IMR-90 (cell line): ENCODE results near the gene TPX2. TPM values are rescaled to one million over a fixed set of nuclear protein-coding genes. Genes with fewer than 3 reads are reported as not detected.

Experiments
- ATAC-seq: fragments of 200-7000 bp; cut with Tn5 transposase; 2 replicates; pipeline ENCODE4 v1.9.1; 2020; ENCODE audit warnings: low read depth, mild to moderate bottlenecking, moderate library complexity
- BruUV-seq: library from RNA; stranded (reverse); fragments of 400-500 nt; replicated peaks from 2 replicates; lab custom pipeline; 2021; lab: Mats Ljungman, UMichigan
- CTCF ChIA-PET: fragments of 300-600 bp; formaldehyde crosslinking; extraction: SDS; loops from one replicate; lab custom pipeline; 2021; ENCODE audit warnings: antibody characterized with exemption; lab: Yijun Ruan, JAX
- POLR2A ChIA-PET: fragments of 300-600 bp; sonication (Branson Sonifier 250); formaldehyde crosslinking; loops from one replicate; lab custom pipeline; 2022; ENCODE audit warnings: antibody characterized with exemption; ENCODE audit not compliant: unreplicated experiment; lab: Charles Lee
- DNase-seq: peaks from one replicate; pipeline ENCODE4 v3.0.0; 2013
- H2AFZ ChIP-seq: replicated peaks from 2 replicates; pipeline ENCODE3; 2013; ENCODE audit warnings: low read length, mild to moderate bottlenecking; ENCODE audit not compliant: poor library complexity
- H2AK5ac ChIP-seq: 2 replicates; pipeline ENCODE4 v1.6.1; 2013; ENCODE audit warnings: low read depth, low read length, inconsistent platforms
- H2AK9ac ChIP-seq: replicated peaks from 2 replicates; pipeline ENCODE3; 2013; ENCODE audit warnings: mild to moderate bottlenecking, low read depth, low read length, moderate library complexity; ENCODE audit not compliant: poor library complexity
- H2BK120ac ChIP-seq: 2 replicates; pipeline ENCODE4 v1.6.1; 2013; ENCODE audit warnings: low read depth, low read length, inconsistent platforms
- H2BK15ac ChIP-seq: 3 replicates; pipeline ENCODE4 v1.6.1; 2013; ENCODE audit warnings: low read depth, low read length, inconsistent platforms
- H2BK20ac ChIP-seq: 2 replicates; pipeline ENCODE4 v1.6.1; 2013; ENCODE audit warnings: low read depth, mild to moderate bottlenecking, inconsistent platforms, low read length, moderate library complexity
- H2BK5ac ChIP-seq: 2 replicates; pipeline ENCODE4 v1.6.1; 2013; ENCODE audit warnings: mild to moderate bottlenecking, low read depth, low read length, inconsistent platforms; ENCODE audit not compliant: poor library complexity, severe bottlenecking
- H3K14ac ChIP-seq: replicated peaks from 2 replicates; pipeline ENCODE4 v1.6.1; 2013; ENCODE audit warnings: low read depth, low read length, inconsistent platforms
- H3K18ac ChIP-seq: 2 replicates; pipeline ENCODE4 v1.6.1; 2013; ENCODE audit warnings: low read depth, low read length, control low read depth
- H3K23ac ChIP-seq: 2 replicates; pipeline ENCODE4 v1.6.1; 2013; ENCODE audit warnings: low read depth, low read length, inconsistent platforms
- H3K27ac ChIP-seq: 2 replicates; pipeline ENCODE4 v1.5.1; 2013; ENCODE audit warnings: mild to moderate bottlenecking, control low read depth, low read length; ENCODE audit not compliant: insufficient read depth
- H3K27me3 ChIP-seq: 2 replicates; pipeline ENCODE4 v1.6.1; 2013; ENCODE audit warnings: low read length; ENCODE audit not compliant: control insufficient read depth, insufficient read depth
- H3K36me3 ChIP-seq: 2 replicates; pipeline ENCODE4 v1.6.1; 2013; ENCODE audit warnings: low read length, mixed read lengths; ENCODE audit not compliant: control insufficient read depth, insufficient read depth
- H3K4ac ChIP-seq: 2 replicates; pipeline ENCODE4 v1.6.1; 2013; ENCODE audit warnings: low read depth, low read length, inconsistent platforms
- H3K4me1 ChIP-seq: 2 replicates; pipeline ENCODE4 v1.6.1; 2013; ENCODE audit warnings: low read length, mixed read lengths; ENCODE audit not compliant: control insufficient read depth, insufficient read depth
- H3K4me2 ChIP-seq: 2 replicates; pipeline ENCODE4 v1.6.1; 2013; ENCODE audit warnings: low read depth, mild to moderate bottlenecking, control low read depth, low read length, moderate library complexity
- H3K4me3 ChIP-seq: 2 replicates; pipeline ENCODE4 v1.5.1; 2013; ENCODE audit warnings: low read depth, mild to moderate bottlenecking, control low read depth, low read length, moderate library complexity; ENCODE audit not compliant: insufficient read depth
- H3K56ac ChIP-seq: 2 replicates; pipeline ENCODE4 v1.6.1; 2013; ENCODE audit warnings: low read length, inconsistent platforms; ENCODE audit not compliant: insufficient read depth; ENCODE audit errors: extremely low read depth
- H3K79me1 ChIP-seq, 2 experiments: 2 replicates each; pipeline ENCODE4 v1.6.1; 2013; ENCODE audit warnings: low read length in 2 of 2, inconsistent platforms in 1 of 2, low read depth in 1 of 2
- H3K9ac ChIP-seq: 2 replicates; pipeline ENCODE4 v1.6.1; 2013; ENCODE audit warnings: low read depth, low read length, control low read depth
- H3K9me1 ChIP-seq: 2 replicates; pipeline ENCODE4 v1.6.1; 2013; ENCODE audit warnings: low read length, inconsistent platforms; ENCODE audit not compliant: insufficient read depth
- H3K9me3 ChIP-seq: 2 replicates; pipeline ENCODE4 v1.6.1; 2013; ENCODE audit warnings: low read length; ENCODE audit not compliant: control insufficient read depth, insufficient read depth
- H4K20me1 ChIP-seq: 2 replicates; pipeline ENCODE4 v1.6.1; 2013; ENCODE audit warnings: low read length, inconsistent platforms; ENCODE audit not compliant: insufficient read depth
- H4K5ac ChIP-seq: 2 replicates; pipeline ENCODE4 v1.6.1; 2013; ENCODE audit warnings: mild to moderate bottlenecking, low read depth, low read length, control low read depth
- H4K8ac ChIP-seq, 2 experiments: 2 replicates each; pipeline ENCODE4 v1.6.1; 2013; ENCODE audit warnings: low read depth in 2 of 2, low read length in 2 of 2, control low read depth in 1 of 2, inconsistent platforms in 1 of 2
- H4K91ac ChIP-seq: 2 replicates; pipeline ENCODE4 v1.6.1; 2013; ENCODE audit warnings: low read depth, low read length, inconsistent platforms; ENCODE audit not compliant: insufficient read depth
- BHLHE40 ChIP-seq: fragments of 150-350 bp; IDR thresholded peaks from 2 replicates; pipeline ENCODE4 v1.6.1; 2016; ENCODE audit warnings: mild to moderate bottlenecking, low read depth, low read length
- CEBPB ChIP-seq: IDR thresholded peaks from 2 replicates; pipeline ENCODE4 v1.6.1; 2012; ENCODE audit warnings: low read depth, low read length, improper control_type of control experiment
- CHD1 ChIP-seq: IDR thresholded peaks from 2 replicates; pipeline ENCODE4 v1.6.1; 2012; ENCODE audit warnings: low read depth, low read length, improper control_type of control experiment
- MXI1 ChIP-seq: IDR thresholded peaks from 2 replicates; pipeline ENCODE4 v1.6.1; 2012; ENCODE audit warnings: low read depth, mild to moderate bottlenecking, low read length, moderate library complexity, borderline replicate concordance
- NFE2L2 ChIP-seq: fragments of 150-350 bp; IDR thresholded peaks from 2 replicates; pipeline ENCODE4 v1.6.1; 2016; ENCODE audit warnings: low read depth, mild to moderate bottlenecking, low read length
- POLR2A ChIP-seq: IDR thresholded peaks from 2 replicates; pipeline ENCODE4 v1.6.1; 2012; ENCODE audit warnings: mild to moderate bottlenecking, low read depth, low read length
- USF2 ChIP-seq: fragments of 150-350 bp; IDR thresholded peaks from 2 replicates; pipeline ENCODE4 v1.6.1; 2017; ENCODE audit warnings: mild to moderate bottlenecking, antibody characterized with exemption, low read length, low read depth
- WGBS, 2 experiments: methylation state at CpG; one replicate each; pipeline versions ENCODE4 v1.1.5 to v1.1.7; 2013; ENCODE audit warnings: missing lambda C conversion rate in 2 of 2; ENCODE audit not compliant: insufficient read length in 1 of 2; ENCODE audit errors: extremely low coverage in 2 of 2; 5-methylcytosine and 5-hydroxymethylcytosine counted together
- dilution Hi-C: fragments of 300-500 bp; cut with HindIII; formaldehyde crosslinking; loops from one replicate; pipeline ENCODE4 v1.14.3; 2018; ENCODE audit warnings: low sequenced_read_pairs; ENCODE audit not compliant: unreplicated experiment
- in situ Hi-C: fragments of 300-500 bp; cut with MboI; formaldehyde crosslinking; loops from 3 replicates; pipeline ENCODE4 v1.14.3; 2019; ENCODE audit warnings: low sequenced_read_pairs, inconsistent platforms, mixed read lengths
- intact Hi-C: fragments of 100-400 bp; cut with micrococcal nuclease; formaldehyde crosslinking; loops from 2 replicates; pipeline ENCODE4 v1.10.0; 2022
- polyA plus RNA-seq, 3 experiments: library from polyadenylated mRNA; depleted of rRNA; stranded (reverse); fragments of >200 nt; gene quantifications; 2 replicates each; pipeline ENCODE4 v1.2.3, GENCODE V29; 2012; ENCODE audit warnings: low replicate concordance in 1 of 3
- total RNA-seq: library from RNA; depleted of rRNA; stranded (reverse); fragments of >200 nt; gene quantifications from 2 replicates; pipeline ENCODE4 v1.2.3, GENCODE V29; 2012
- TF ChIP-seq, protein P1 (sequence below): conservative IDR thresholded peaks from 2 replicates; pipeline ENCODE4 v1.5.1; 2012; ENCODE audit warnings: mild to moderate bottlenecking, low read depth, low read length, improper control_type of control experiment

The TPX2 gene
- total and polyA plus RNA-seq, 2 of the 4 experiments (the other 2 are of a cell fraction), result 28.5 to 72.2 TPM

DNA sequence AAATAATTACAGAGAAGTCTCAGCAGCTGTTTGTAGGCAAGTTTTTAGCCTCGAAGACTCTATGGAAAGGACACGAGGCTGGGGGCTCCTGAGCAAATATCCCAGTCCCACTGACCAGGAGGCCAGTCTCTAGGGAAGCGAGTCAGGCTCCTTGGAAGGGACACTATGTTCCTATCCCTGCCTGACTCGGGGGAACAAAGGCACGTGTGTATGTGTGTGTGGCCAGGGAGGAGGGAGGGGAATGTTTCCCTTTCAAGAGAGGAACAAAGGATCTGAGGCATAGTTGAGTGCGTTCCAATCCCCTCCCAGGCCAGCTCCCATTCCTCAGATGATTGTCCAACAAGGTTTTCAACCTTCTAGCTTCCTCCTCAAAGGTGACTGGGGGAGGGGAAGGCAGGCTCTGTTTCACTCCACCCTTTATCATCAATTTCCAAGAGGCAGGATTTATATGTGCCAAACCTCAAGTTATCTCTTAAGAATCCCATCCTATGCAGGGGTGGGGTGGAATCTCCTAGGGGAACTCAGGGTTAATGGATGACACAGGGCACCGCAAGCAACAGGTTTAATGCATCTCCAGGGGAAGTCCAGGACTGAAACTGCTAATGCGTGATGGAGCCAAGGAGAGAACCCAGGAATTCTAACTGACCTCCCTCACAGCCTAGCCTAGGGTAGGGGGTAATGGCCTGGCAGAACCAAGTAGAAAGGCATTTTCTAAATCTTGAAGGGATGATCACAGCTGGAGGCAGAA, 26.4 kb upstream of the TPX2 start:
- CTCF ChIA-PET, result interaction anchor here (1.1 to 2.0 kb wide), 4 partner anchors 11 to 140 kb away, joined by 3 to 8 read pairs (median 6); partner anchors contain the start of gene BCL2L1
- Histone ChIP-seq H3K23ac (peak overlapping the region; percentile 100), H2BK5ac (peak overlapping the region; percentile 99), H4K91ac (peak overlapping the region; percentile 100), H2BK15ac (peak overlapping the region; percentile 100), H3K79me1 (peaks cover 38 to 79% of the 10 kb centered on the region in 2 experiments), H3K9me3 (no peaks in the 10 kb centered on the region), H2AFZ (peak overlapping the region; percentile 69), H3K9me1 (peaks cover 40% of the 10 kb centered on the region), H4K8ac (peak overlapping the region; percentile 97 to 99), H3K27me3 (no peaks in the 10 kb centered on the region), H3K4ac (peak overlapping the region; percentile 100), H3K56ac (peak overlapping the region; percentile 100), H2AK5ac (peak overlapping the region; percentile 100), H2AK9ac (peak overlapping the region; percentile 100), H4K5ac (peak overlapping the region; percentile 99), H3K27ac (peak overlapping the region; percentile 97), H2BK20ac (peak overlapping the region; percentile 99), H3K14ac (peak overlapping the region; percentile 100), H4K20me1 (no peaks in the 10 kb centered on the region), H2BK120ac (peak overlapping the region; percentile 100), H3K4me3 (peak overlapping the region; percentile 12; the same call in 1 of the 2 replicates), H3K4me2 (peak overlapping the region; percentile 89), H3K4me1 (peaks cover 25% of the 10 kb centered on the region), H3K18ac (peak overlapping the region; percentile 98), H3K36me3 (peaks cover 19% of the 10 kb centered on the region), H3K9ac (peak overlapping the region; percentile 85)
- peak; percentile 53 for ATAC-seq
- DNase-seq, result peak; percentile 82
- POLR2A ChIA-PET, result interaction anchor here (0.8 to 1.2 kb wide), 3 partner anchors 10 to 14 kb away, joined by 3 to 4 read pairs (median 3); partner anchors contain the start of gene BCL2L1
- 50% methylated on average over 1 of the region's 8 CpGs; no CpG with 5 or more reads in 1 of the 2 experiments for WGBS, 2 experiments
- TSS peak; percentile 13 for BruUV-seq
- in situ Hi-C loops, result no loop called here
- dilution Hi-C loops, result no loop called here
- TF ChIP-seq NFE2L2, result no peak
- TF ChIP-seq, protein P1, sequence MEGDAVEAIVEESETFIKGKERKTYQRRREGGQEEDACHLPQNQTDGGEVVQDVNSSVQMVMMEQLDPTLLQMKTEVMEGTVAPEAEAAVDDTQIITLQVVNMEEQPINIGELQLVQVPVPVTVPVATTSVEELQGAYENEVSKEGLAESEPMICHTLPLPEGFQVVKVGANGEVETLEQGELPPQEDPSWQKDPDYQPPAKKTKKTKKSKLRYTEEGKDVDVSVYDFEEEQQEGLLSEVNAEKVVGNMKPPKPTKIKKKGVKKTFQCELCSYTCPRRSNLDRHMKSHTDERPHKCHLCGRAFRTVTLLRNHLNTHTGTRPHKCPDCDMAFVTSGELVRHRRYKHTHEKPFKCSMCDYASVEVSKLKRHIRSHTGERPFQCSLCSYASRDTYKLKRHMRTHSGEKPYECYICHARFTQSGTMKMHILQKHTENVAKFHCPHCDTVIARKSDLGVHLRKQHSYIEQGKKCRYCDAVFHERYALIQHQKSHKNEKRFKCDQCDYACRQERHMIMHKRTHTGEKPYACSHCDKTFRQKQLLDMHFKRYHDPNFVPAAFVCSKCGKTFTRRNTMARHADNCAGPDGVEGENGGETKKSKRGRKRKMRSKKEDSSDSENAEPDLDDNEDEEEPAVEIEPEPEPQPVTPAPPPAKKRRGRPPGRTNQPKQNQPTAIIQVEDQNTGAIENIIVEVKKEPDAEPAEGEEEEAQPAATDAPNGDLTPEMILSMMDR, result no peak
- no peak for TF ChIP-seq POLR2A
- TF ChIP-seq BHLHE40, result peak; percentile 92
- TF ChIP-seq CHD1, result no peak
- peak; percentile 40; the same call in 1 of the 2 replicates for TF ChIP-seq MXI1
- TF ChIP-seq CEBPB, result no peak
- TF ChIP-seq USF2, result no peak
- intact Hi-C loops, result no loop called here
